HPDE6-E6E7 (cell line): Measurements from ENCODE around the gene PTPN9.
"Not testable (repeated sequence)": the region's sequence is repeated elsewhere in the genome, so short reads cannot be mapped to it uniquely, and the experiment has no call there.

Experiments used
- DNase-seq: peaks from one replicate; pipeline ENCODE4 v3.0.0; 2011; ENCODE audit warnings: missing footprints; ENCODE audit errors: extremely low spot score

The PTPN9 gene

DNA sequence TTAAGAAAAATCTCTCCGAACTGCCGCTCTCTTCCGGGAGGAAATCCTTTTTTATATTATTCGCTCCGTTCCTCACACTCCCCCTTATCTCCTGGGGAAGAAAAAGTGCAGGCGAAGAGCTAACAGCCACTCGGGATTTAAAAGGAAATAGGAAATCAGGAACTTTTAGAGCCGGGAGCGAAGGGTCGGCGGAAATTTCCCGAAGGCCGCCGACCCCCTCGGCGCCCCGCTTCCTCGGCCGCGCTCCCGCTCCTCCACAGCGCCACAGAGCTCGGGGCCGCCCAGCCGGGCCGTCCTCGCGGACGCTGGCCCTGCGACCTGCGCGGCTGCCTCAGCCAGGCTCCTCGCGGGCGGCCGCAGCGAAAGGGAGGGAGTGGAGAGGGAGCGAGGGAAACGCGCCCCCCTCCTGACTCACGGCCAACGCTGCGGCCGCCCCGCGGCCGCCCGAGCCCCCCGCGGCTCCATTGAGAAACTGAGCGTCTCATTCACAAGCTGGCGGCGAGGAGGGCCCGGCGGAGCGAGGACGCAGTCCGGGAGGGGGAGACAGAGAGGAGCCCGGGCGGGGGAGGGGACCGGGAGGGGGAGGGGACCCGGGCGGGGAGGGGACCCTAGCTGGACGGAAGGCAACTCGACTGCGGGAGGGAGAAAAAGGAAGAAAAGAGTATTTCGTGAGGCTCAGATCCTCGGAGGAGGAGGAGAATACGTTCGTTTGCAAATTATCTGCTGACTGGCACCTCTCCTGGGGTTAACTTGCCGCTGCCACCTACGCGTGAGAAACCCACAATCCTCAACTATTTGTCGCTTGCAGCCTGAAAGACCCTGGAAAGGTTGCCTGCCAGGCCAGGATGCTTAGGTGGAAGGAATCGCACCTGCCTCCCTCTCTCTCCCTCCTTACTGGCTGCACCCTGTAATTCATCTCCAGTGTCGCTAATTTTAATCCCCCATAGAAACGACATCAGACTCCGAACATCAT is at the start of gene PTPN9:
TSS of gene PTPN9 (minus strand) at position 368 of the 973 bp plus-strand sequence. CDS start 539 bp downstream, outside the sequence.
- DNase-seq = peak; percentile 64

- DNase-seq = peak; percentile 92
Measured at GRCh38 chr15:75625542-75626347, 46.6 kb upstream of the PTPN9 start, which contains the start of gene SNUPN. SNUPN (minus strand) TSS chr15:75625725; CDS start chr15:75621051, 4,674 bp downstream.

- no peak for DNase-seq
Measured at GRCh38 chr15:75622505-75622904, 43.4 kb upstream of the PTPN9 start.

- DNase-seq = peak; percentile 65
Measured at GRCh38 chr15:75620841-75621391, 41.8 kb upstream of the PTPN9 start.

GRCh38 chr15:75620058-75620820 is 41.1 kb upstream of the PTPN9 start:
- no peak for DNase-seq

- DNase-seq = no peak
Measured at GRCh38 chr15:75616766-75617165, 37.7 kb upstream of the PTPN9 start.

GRCh38 chr15:75606711-75607699 is 27.9 kb upstream of the PTPN9 start:
- DNase-seq = no peak

DNA sequence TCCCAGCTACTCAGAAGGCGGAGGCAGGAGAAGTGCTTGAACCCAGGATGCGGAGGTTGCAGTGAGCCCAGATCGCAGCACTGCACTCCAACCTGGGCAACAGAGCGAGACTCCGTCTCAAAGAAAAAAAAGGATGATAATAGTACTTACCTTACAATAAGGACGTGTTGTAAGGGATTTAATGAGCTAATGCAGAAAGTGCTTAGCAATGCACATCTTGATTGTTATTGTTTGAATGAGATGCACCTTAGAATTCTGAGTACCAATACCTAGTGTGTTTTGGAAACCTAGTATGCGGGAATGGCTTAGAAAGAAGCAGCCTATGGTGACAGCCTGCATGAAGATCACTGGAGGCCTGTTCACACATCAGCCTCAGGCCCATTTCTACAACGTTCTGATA is 26.9 kb upstream of the PTPN9 start:
- no peak for DNase-seq

GRCh38 chr15:75599401-75599800 is 20.3 kb upstream of the PTPN9 start:
- DNase-seq = no peak

DNA sequence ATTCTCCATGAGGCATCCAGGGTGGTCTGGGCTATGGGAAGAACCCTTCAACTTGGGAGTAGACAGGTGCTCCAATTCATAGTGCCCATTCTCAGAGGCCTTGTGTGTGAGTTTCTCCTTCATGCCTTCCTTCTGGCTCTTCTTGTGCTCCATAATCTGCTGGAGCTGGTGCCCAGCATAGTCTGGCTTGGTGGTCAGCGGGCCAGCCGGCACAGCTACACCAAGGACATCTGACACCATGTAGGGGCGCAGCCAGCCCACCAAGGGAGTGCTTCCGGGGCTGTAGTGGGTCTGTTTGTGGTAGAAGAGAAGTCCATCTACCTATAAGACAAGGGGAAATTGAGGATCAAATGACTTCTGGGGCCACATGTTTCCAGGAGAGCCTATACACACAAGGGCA is 19.2 kb upstream of the PTPN9 start:
- DNase-seq = no peak

- no peak for DNase-seq
Measured at GRCh38 chr15:75597667-75598341, 18.7 kb upstream of the PTPN9 start.

DNA sequence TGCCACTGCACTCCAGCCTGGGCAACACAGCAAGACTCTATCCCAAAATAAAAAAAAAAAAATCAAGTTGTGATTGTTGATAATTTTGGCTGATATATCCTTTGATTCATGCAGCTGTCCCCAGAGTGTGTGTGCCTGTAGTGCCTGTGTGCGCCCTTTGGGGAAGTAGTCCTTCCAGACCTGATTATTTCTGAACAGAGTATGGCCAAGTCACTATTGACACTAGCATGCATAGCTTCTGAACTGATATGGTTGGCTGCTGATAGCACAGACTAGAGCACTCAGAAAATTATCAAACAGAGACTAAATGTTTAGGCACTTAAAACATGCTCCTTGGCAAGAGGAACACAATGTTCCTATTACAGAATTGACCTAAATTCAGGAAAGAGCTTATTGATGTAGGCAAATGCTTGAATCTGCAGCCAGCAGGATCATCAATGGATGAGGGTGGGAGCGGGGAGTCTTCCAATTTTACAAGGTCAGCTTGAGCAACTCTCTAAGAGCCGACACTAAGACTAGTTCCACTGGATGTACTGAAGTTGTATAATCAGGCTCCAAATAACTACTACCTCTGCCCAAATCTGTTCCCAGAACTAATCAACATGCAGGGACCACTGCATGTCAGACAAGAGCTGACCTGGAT is 17.7 kb upstream of the PTPN9 start:
- DNase-seq = no peak

DNA sequence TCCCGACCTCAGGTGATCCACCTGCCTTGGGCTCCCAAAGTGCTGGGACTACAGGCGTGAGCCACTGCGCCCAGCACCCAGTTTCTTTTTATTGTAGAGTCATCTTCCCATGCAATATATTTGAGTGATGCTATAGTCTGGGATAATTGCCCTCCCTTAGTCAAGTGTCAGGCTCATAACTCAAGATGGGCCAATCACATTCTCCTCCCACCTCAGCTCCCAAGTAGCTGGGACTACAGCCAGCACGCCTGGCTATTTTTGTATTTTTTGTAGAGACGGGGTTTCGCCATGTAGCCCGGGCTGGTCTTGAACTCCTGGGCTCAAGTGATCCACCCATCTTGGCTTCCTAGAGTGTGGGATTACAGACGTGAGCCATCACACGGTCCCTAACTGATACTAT is 15.2 kb upstream of the PTPN9 start:
- DNase-seq = no peak

- DNase-seq = no peak
Measured at GRCh38 chr15:75591655-75592364, 12.7 kb upstream of the PTPN9 start.

DNA sequence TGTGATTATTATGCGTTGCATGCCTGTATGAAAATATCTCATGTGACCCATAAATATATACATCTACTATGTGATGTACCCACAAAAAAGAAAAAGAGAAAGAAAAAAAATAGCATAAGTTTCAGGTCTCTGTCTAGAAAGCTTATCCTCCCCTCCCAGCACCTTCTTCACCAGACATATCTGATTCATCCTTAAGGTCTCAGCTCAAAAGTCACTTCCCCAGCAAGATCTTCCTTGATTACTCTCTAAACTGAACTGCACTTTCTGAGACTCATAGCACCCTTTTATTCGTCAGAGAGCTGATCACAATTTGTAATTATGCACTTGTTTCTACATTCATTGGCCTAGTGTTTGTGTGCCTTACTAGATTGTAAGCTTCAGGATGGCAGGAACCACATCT is 11.1 kb upstream of the PTPN9 start:
- no peak for DNase-seq

- DNase-seq = no peak
Measured at GRCh38 chr15:75589071-75589470, 10.0 kb upstream of the PTPN9 start.

DNA sequence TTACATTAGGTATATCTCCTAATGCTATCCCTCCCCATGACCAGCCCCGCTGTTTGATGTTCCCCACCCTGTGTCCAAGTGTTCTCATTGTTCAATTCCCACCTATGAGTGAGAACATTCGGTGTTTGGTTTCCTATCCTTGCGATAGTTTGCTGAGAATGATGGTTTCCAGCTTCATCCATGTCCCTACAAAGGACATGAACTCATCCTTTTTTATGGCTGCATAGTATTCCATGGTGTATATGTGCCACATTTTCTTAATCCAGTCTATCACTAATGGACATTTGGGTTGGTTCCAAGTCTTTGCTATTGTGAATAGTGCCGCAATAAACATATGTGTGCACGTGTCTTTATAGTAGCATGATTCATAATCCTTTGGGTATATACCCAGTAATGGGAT is 7.3 kb upstream of the PTPN9 start:
- not testable (repeated sequence) for DNase-seq

- DNase-seq = no peak
Measured at GRCh38 chr15:75584121-75584520, 5.0 kb upstream of the PTPN9 start.
